Ascending aorta (tissue), 2 donors: ENCODE results near the gene IL1RAP. TPM values are rescaled to one million over a fixed set of nuclear protein-coding genes. Genes with fewer than 3 reads are reported as not detected.
"Not testable (repeated sequence)": the region's sequence is repeated elsewhere in the genome, so short reads cannot be mapped to it uniquely, and the experiment has no call there.

ENCODE experiments used
- DNase-seq, 2 donors: peaks; one replicate each; pipeline ENCODE4 v3.0.0-alpha.2; 2019; ENCODE audit warnings: low spot score in 2 of 2
- H3K27ac ChIP-seq, 2 donors: fragments of 200-600 bp; sonication (generic); one replicate each; pipeline ENCODE4 v1.5.1; 2016 to 2017; ENCODE audit warnings: mild to moderate bottlenecking in 1 of 2
- H3K27me3 ChIP-seq: fragments of 200-600 bp; sonication (generic); one replicate; pipeline ENCODE4 v1.5.1; 2017
- H3K36me3 ChIP-seq, 2 donors: fragments of 200-600 bp; sonication (generic); one replicate each; pipeline ENCODE4 v1.5.1; 2016
- H3K4me1 ChIP-seq, 2 donors: fragments of 200-600 bp; sonication (generic); one replicate each; pipeline ENCODE4 v1.5.1; 2016 to 2017; ENCODE audit warnings: mild to moderate bottlenecking in 1 of 2
- H3K4me3 ChIP-seq, 2 donors: fragments of 200-600 bp; sonication (generic); one replicate each; pipeline ENCODE4 v1.5.1; 2016 to 2017; ENCODE audit warnings: mild to moderate bottlenecking in 1 of 2
- H3K9me3 ChIP-seq, 2 donors: fragments of 200-600 bp; sonication (generic); one replicate each; pipeline ENCODE4 v1.5.1; 2016
- CTCF ChIP-seq, 3 experiments: fragments of 200-600 bp in 2 of 3; fragments of 450-650 bp in 1 of 3; sonication (generic) in 2 of 3; IDR thresholded peaks; one replicate each; pipeline ENCODE4 v1.5.1; 2016 to 2019; ENCODE audit warnings: antibody characterized with exemption in 3 of 3, mild to moderate bottlenecking in 1 of 3, moderate library complexity in 1 of 3
- intact Hi-C: fragments of 100-400 bp; cut with DNase I; formaldehyde crosslinking; loops from one replicate; pipeline ENCODE4 v1.15.1; 2023
- total RNA-seq: library from RNA; depleted of rRNA; stranded (reverse); fragments of >200 nt; gene quantifications from one replicate; pipeline ENCODE4 v1.1.0, GENCODE V29; 2016

The IL1RAP gene
- 12.8 TPM for total RNA-seq

- Histone ChIP-seq H3K27me3 (no peaks in the 10 kb centered on the region), H3K9me3 (no peaks in the 10 kb centered on the region), H3K27ac (peak within 1 kb of the TSS; percentile 75 to 79), H3K4me1 (peaks cover 0 to 4% of the 10 kb centered on the region in 2 donors), H3K4me3 (peak within 1 kb of the TSS; percentile 86 to 89), H3K36me3 (no peaks in the 10 kb centered on the region)
- peak in 2 of 3 experiments; percentile 54 to 88 for TF ChIP-seq CTCF (IDR thresholded peaks at IDR 0.05)
- intact Hi-C loops = loop anchor here (5.0 to 10.0 kb wide), 3 partner anchors 54 to 549 kb away; partner anchors contain the start of gene CLDN1
- peak; percentile 40 to 94 for DNase-seq
Measured at GRCh38 chr3:190513409-190514370, at the start of gene IL1RAP. Gene IL1RAP, plus strand, starts transcription at chr3:190514085. Its CDS starts 50,205 bp downstream, at chr3:190564290.

GRCh38 chr3:190467922-190468321 is 46.0 kb upstream of the IL1RAP start:
- H3K9me3 ChIP-seq = peaks cover 0 to 8% of the 10 kb centered on the region in 2 donors
- TF ChIP-seq CTCF (IDR thresholded peaks at IDR 0.05) = no peak
- no peaks in the 10 kb centered on the region for H3K4me1 ChIP-seq
- no peaks in the 10 kb centered on the region for H3K36me3 ChIP-seq
- no peaks in the 10 kb centered on the region for H3K27me3 ChIP-seq
- intact Hi-C loops = no loop called here
- H3K4me3 ChIP-seq = no peak overlapping the region
- no peak for DNase-seq
- no peak overlapping the region for H3K27ac ChIP-seq

GRCh38 chr3:190473261-190473660 is 40.6 kb upstream of the IL1RAP start:
- H3K9me3 ChIP-seq, H3K4me3 ChIP-seq, intact Hi-C loops, H3K27me3 ChIP-seq, H3K27ac ChIP-seq, H3K4me1 ChIP-seq, H3K36me3 ChIP-seq, DNase-seq: not testable (repeated sequence)

- no peaks in the 10 kb centered on the region for H3K36me3 ChIP-seq
- no peak overlapping the region for H3K4me3 ChIP-seq
- no peaks in the 10 kb centered on the region for H3K4me1 ChIP-seq
- no peak for TF ChIP-seq CTCF (IDR thresholded peaks at IDR 0.05)
- intact Hi-C loops = no loop called here
- H3K27ac ChIP-seq = no peak overlapping the region
- no peaks in the 10 kb centered on the region for H3K27me3 ChIP-seq
- no peak for DNase-seq
- no peaks in the 10 kb centered on the region for H3K9me3 ChIP-seq
Measured at GRCh38 chr3:190481779-190482178, 32.1 kb upstream of the IL1RAP start.

GRCh38 chr3:190485830-190486532 is 27.9 kb upstream of the IL1RAP start:
- TF ChIP-seq CTCF (IDR thresholded peaks at IDR 0.05) = no peak
- no peak overlapping the region for H3K4me3 ChIP-seq
- no peaks in the 10 kb centered on the region for H3K27me3 ChIP-seq
- no peak overlapping the region for H3K27ac ChIP-seq
- H3K4me1 ChIP-seq = no peaks in the 10 kb centered on the region
- DNase-seq = no peak
- H3K36me3 ChIP-seq = no peaks in the 10 kb centered on the region
- intact Hi-C loops = no loop called here
- no peaks in the 10 kb centered on the region for H3K9me3 ChIP-seq

- Histone ChIP-seq H3K4me1 (no peaks in the 10 kb centered on the region), H3K36me3 (no peaks in the 10 kb centered on the region), H3K9me3 (no peaks in the 10 kb centered on the region), H3K27me3 (no peaks in the 10 kb centered on the region), H3K27ac (no peak overlapping the region), H3K4me3 (no peak overlapping the region)
- intact Hi-C loops = no loop called here
- DNase-seq = no peak
- no peak for TF ChIP-seq CTCF (IDR thresholded peaks at IDR 0.05)
Measured at GRCh38 chr3:190486533-190486864, 27.4 kb upstream of the IL1RAP start.
